Heart right ventricle (tissue), 16 donors: Measurements from ENCODE around the gene SLC2A13. TPM values are rescaled to one million over a fixed set of nuclear protein-coding genes. Genes with fewer than 3 reads are reported as not detected.

Experiments
- ATAC-seq, 8 donors: fragments of 200-7000 bp; cut with Tn5 transposase; one replicate each; pipeline ENCODE4 v1.9.1; 2020; ENCODE audit warnings: mild to moderate bottlenecking in 8 of 8, moderate library complexity in 8 of 8, moderate number of reproducible peaks in 1 of 8
- DNase-seq, 2 donors: peaks; one replicate each; pipeline ENCODE4 v3.0.0-alpha.2; 2020
- H3K27ac ChIP-seq, 10 donors: fragments of 200-600 bp; sonication (generic) in 2 of 10; one replicate each; pipeline versions ENCODE4 v1.5.0 to v1.8.0; 2020 to 2022; ENCODE audit warnings: mild to moderate bottlenecking in 3 of 10
- H3K27me3 ChIP-seq, 7 donors: fragments of 200-600 bp; one replicate each; pipeline ENCODE4 v1.8.0; 2021 to 2022; ENCODE audit warnings: mild to moderate bottlenecking in 2 of 7
- H3K36me3 ChIP-seq, 9 donors: fragments of 200-600 bp; sonication (generic) in 1 of 9; one replicate each; pipeline versions ENCODE4 v1.5.0 to v1.8.0; 2020 to 2022; ENCODE audit warnings: mild to moderate bottlenecking in 2 of 9
- H3K4me1 ChIP-seq, 9 donors: fragments of 200-600 bp; sonication (generic) in 1 of 9; one replicate each; pipeline versions ENCODE4 v1.5.0 to v1.8.0; 2020 to 2022; ENCODE audit warnings: mild to moderate bottlenecking in 4 of 9
- H3K4me3 ChIP-seq, 10 donors: fragments of 200-600 bp; sonication (generic) in 2 of 10; one replicate each; pipeline versions ENCODE4 v1.5.0 to v1.8.0; 2020 to 2022; ENCODE audit warnings: mild to moderate bottlenecking in 7 of 10, moderate library complexity in 2 of 10
- H3K9me3 ChIP-seq, 11 donors: fragments of 200-600 bp in 10 of 11; sonication (generic) in 2 of 11; one replicate each; pipeline versions ENCODE4 v1.5.0 to v1.8.0; 2013 to 2022; ENCODE audit warnings: mild to moderate bottlenecking in 2 of 11, control low read depth in 1 of 11, moderate library complexity in 1 of 11
- CTCF ChIP-seq, 9 donors: fragments of 200-600 bp; sonication (generic) in 2 of 9; IDR thresholded peaks; one replicate each; pipeline versions ENCODE4 v1.5.0 to v1.8.0; 2021 to 2022; ENCODE audit warnings: antibody characterized with exemption in 9 of 9, mild to moderate bottlenecking in 5 of 9, moderate library complexity in 1 of 9
- WGBS, 2 donors: extraction: QIAGEN DNeasy Blood & Tissue Kit; methylation state at CpG; one replicate each; pipeline ENCODE4 v1.1.7; 2013; ENCODE audit warnings: inconsistent platforms in 1 of 2; 5-methylcytosine and 5-hydroxymethylcytosine counted together
- intact Hi-C, 10 donors: fragments of 100-400 bp; cut with DNase I; formaldehyde crosslinking; loops; one replicate each; pipeline versions ENCODE4 v1.11.1 to v1.14.2; 2022
- polyA plus RNA-seq, 2 donors: library from polyadenylated mRNA; stranded (reverse); fragments of 200-250 nt; gene quantifications; one replicate each; pipeline ENCODE4 v1.2.3, GENCODE V29; 2013
- total RNA-seq, 10 donors: library from RNA; stranded (reverse); fragmentation: NEBNext Ultra II Directional in 3 of 10; extraction: Animal tissue kit (Norgen Biotek cat#: 25700) in 3 of 10; gene quantifications; one replicate each; pipeline versions ENCODE4 v1.2.1 to v1.2.4, GENCODE V29; 2021 to 2023
- donor health status: Arrhythmogenic right ventricular cardiomyopathy.
- donor health status: ischemic (EF 13 %, LVEDD 7.1; RV severe dilation, severe dysfunction).
- donor health status: healthy with polysubstance abuse.
- donor health status: DM: no; HTN: yes; CAD: no.
- donor health status: DM: no; HTN: no; CAD: no.
- donor health status: ischemic (EF 25% LVEDD 6.9; RV normal size, moderate dysfunction).
- donor health status: ischemic (EF 25% LVEDD 5.7; RV mildly dilated, moderate dysfunction).
- donor health status: healthy.
- donor health status: DM: yes; HTN: yes; CAD: no.
- donor health status: Ischemic cardiomyopathy.
- donor health status: ischemic (EF 35%, LVEDD 5.7; RV mildly dilated, moderate dysfunction).
- donor health status: nonischemic (EF 11% LVEDD 7.7; RV severe dilation, severe dysfunction).
- donor health status: DM: yes; HTN: yes; CAD: no.
- donor health status: PGD.
- donor health status: ischemic (EF 29% LVEDD 5.4; RV normal size, mild dysfunction).
- donor health status: nonischemic (EF 23%, LVEDD 6.1; RV moderate dilation, normal function).

SLC2A13 gene
- total and polyA plus RNA-seq, 12 donors, result 2.6 to 14.2 (median 9.8) TPM

GRCh38 chr12:39804898-39805297 lies 301.0 kb downstream of the SLC2A13 start:
- WGBS, 2 donors, result 64 to 68% methylated on average over 4 of the region's 4 CpGs
- ATAC-seq (no peak), DNase-seq (no peak)
- Histone ChIP-seq H3K4me1 (no peaks in the 10 kb centered on the region), H3K36me3 (no peaks in the 10 kb centered on the region), H3K27me3 (no peaks in the 10 kb centered on the region), H3K4me3 (no peak overlapping the region), H3K9me3 (peaks cover 0 to 3% (median 0%) of the 10 kb centered on the region in 11 donors), H3K27ac (no peak overlapping the region)
- intact Hi-C loops, result no loop called here
- no peak for TF ChIP-seq CTCF (IDR thresholded peaks at IDR 0.05)

GRCh38 chr12:39804479-39804878 lies 301.4 kb downstream of the SLC2A13 start:
- TF ChIP-seq CTCF (IDR thresholded peaks at IDR 0.05), result no peak
- H3K9me3 ChIP-seq, result no peaks in the 10 kb centered on the region
- DNase-seq (no peak), ATAC-seq (no peak)
- no peaks in the 10 kb centered on the region for H3K4me1 ChIP-seq
- H3K4me3 ChIP-seq, result no peak overlapping the region
- no peaks in the 10 kb centered on the region for H3K27me3 ChIP-seq
- 83 to 88% methylated on average over 1 of the region's 1 CpG for WGBS, 2 donors
- intact Hi-C loops, result no loop called here
- H3K36me3 ChIP-seq, result no peaks in the 10 kb centered on the region
- H3K27ac ChIP-seq, result no peak overlapping the region

- no peaks in the 10 kb centered on the region for H3K9me3 ChIP-seq
- no peaks in the 10 kb centered on the region for H3K36me3 ChIP-seq
- ATAC-seq, result no peak
- WGBS, 2 donors, result 67 to 75% methylated on average over 2 of the region's 2 CpGs
- DNase-seq, result no peak
- no peaks in the 10 kb centered on the region for H3K4me1 ChIP-seq
- intact Hi-C loops, result no loop called here
- no peak overlapping the region for H3K4me3 ChIP-seq
- TF ChIP-seq CTCF (IDR thresholded peaks at IDR 0.05), result no peak
- no peaks in the 10 kb centered on the region for H3K27me3 ChIP-seq
- H3K27ac ChIP-seq, result no peak overlapping the region
Measured at GRCh38 chr12:39803151-39803550, 302.7 kb downstream of the SLC2A13 start.

GRCh38 chr12:39798977-39799376 lies 306.9 kb downstream of the SLC2A13 start:
- Histone ChIP-seq H3K36me3 (no peaks in the 10 kb centered on the region), H3K4me1 (no peaks in the 10 kb centered on the region), H3K27ac (no peak overlapping the region), H3K9me3 (no peaks in the 10 kb centered on the region), H3K27me3 (no peaks in the 10 kb centered on the region), H3K4me3 (no peak overlapping the region)
- no peak for TF ChIP-seq CTCF (IDR thresholded peaks at IDR 0.05)
- no peak for DNase-seq
- ATAC-seq, result no peak
- WGBS, 2 donors, result 93 to 96% methylated on average over 4 of the region's 4 CpGs
- intact Hi-C loops, result no loop called here

GRCh38 chr12:39798429-39798828 lies 307.5 kb downstream of the SLC2A13 start:
- no peak for DNase-seq
- WGBS, 2 donors, result 73 to 80% methylated on average over 5 of the region's 5 CpGs
- intact Hi-C loops, result no loop called here
- Histone ChIP-seq H3K36me3 (no peaks in the 10 kb centered on the region), H3K27me3 (no peaks in the 10 kb centered on the region), H3K27ac (no peak overlapping the region), H3K9me3 (no peaks in the 10 kb centered on the region), H3K4me3 (no peak overlapping the region), H3K4me1 (no peaks in the 10 kb centered on the region)
- no peak for TF ChIP-seq CTCF (IDR thresholded peaks at IDR 0.05)
- no peak for ATAC-seq
